Measurements from ENCODE around the gene ZNF217.
"Not testable (repeated sequence)": the region's sequence is repeated elsewhere in the genome, so short reads cannot be mapped to it uniquely, and the experiment has no call there.

The ZNF217 gene

DNA sequence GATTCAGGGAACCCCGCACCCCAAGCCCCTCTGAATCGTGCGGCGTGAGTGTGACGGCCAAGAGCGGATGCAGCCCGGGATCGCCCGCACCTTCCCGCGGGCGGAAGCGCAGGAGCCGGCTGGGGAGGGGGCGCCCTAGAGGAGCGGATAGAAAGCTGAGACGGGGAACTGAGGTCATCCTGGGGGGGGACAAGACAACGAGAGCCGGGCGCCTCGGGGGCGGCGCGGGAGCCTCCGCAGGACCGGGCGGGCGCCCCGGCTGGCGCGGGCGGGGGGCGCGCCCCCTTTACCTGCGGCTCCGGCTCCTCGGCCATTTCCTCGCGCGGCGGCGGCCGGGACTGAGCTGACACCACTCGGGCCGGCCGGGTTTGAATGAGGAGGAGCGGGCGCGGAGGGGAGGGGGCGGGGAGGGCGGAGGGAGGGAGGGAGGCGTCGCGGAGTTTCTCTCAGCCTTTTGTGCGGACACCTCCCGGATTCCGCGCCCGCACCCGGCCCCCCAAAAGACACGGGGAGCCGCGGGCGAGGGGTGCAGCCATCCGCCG lies at the start of gene ZNF217:
ZNF217 (minus strand) TSS at position 374 of the 542 bp plus-strand sequence. CDS start 11,013 bp downstream, outside the sequence.
- not testable (repeated sequence) for H3K36me3 ChIP-seq (ENCODE audit: control insufficient read depth in 1 of 2, insufficient read depth in 2 of 2, low read length in 2 of 2); H3K27me3 ChIP-seq (ENCODE audit: low read depth, low read length); H3K4me1 ChIP-seq (ENCODE audit: control insufficient read depth in 1 of 2, insufficient read depth in 2 of 2, low read length in 2 of 2); H3K9me3 ChIP-seq (ENCODE audit: control insufficient read depth in 1 of 2, low read length in 2 of 2)
- H3K4me3 ChIP-seq (ENCODE audit: low read depth in 1 of 2, low read length in 2 of 2): peak within 1 kb of the TSS; percentile 50 to 68
- H3K27ac ChIP-seq (ENCODE audit: low read length): peak within 1 kb of the TSS; percentile 90

DNA sequence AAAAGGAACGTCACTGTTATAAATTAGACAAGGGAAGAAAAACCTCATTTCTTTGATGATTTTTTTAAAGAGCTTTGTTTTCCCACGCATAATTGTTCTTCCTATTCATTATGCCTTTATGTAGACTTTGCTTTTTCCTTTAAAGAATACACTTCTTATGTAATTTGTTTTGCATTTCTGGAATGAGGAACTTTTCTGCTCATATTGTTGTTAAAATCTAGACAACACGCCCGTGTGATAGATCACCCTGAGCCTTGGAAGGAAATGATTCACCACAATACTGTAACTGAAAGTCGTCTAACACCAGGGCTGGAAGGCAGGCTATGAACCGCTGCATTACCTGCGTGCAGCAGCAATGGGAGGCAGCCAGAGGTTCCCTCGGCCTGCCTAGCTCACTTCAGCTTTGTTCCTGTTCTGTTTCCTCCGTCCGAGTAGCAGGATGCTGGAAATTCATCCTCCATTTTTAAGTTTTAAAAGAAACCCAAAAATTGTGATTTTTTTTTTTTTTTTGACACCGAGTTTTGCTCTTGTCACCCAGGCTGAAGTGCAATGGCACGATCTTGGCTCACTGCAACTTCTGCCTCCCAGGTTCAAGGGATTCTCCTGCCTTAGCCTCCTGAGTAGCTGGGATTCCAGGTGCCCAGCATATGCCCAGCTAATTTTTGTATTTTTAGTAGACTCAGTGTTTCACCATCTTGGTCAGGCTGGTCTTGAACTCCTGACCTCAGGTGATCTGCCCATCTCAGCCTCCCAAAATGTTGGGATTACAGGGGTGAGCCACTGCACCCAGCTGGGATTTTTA lies 49.6 kb upstream of the ZNF217 start:
- H3K36me3 ChIP-seq (ENCODE audit: control insufficient read depth in 1 of 2, insufficient read depth in 2 of 2, low read length in 2 of 2): no peaks in the 10 kb centered on the region
- no peaks in the 10 kb centered on the region for H3K9me3 ChIP-seq (ENCODE audit: control insufficient read depth in 1 of 2, low read length in 2 of 2)
- peak overlapping the region; percentile 72 for H3K27ac ChIP-seq (ENCODE audit: low read length)
- H3K4me1 ChIP-seq (ENCODE audit: control insufficient read depth in 1 of 2, insufficient read depth in 2 of 2, low read length in 2 of 2): peaks cover 0 to 5% of the 10 kb centered on the region in 2 donors
- H3K4me3 ChIP-seq (ENCODE audit: low read depth in 1 of 2, low read length in 2 of 2): peak overlapping the region in 1 of 2 donors; percentile 17
- H3K27me3 ChIP-seq (ENCODE audit: low read depth, low read length): no peaks in the 10 kb centered on the region

- Histone ChIP-seq H3K36me3 (ENCODE audit: control insufficient read depth in 1 of 2, insufficient read depth in 2 of 2, low read length in 2 of 2) (no peaks in the 10 kb centered on the region), H3K4me1 (ENCODE audit: control insufficient read depth in 1 of 2, insufficient read depth in 2 of 2, low read length in 2 of 2) (peaks cover 0 to 5% of the 10 kb centered on the region in 2 donors), H3K27me3 (ENCODE audit: low read depth, low read length) (no peaks in the 10 kb centered on the region), H3K27ac (ENCODE audit: low read length) (peak overlapping the region; percentile 72), H3K9me3 (ENCODE audit: control insufficient read depth in 1 of 2, low read length in 2 of 2) (no peaks in the 10 kb centered on the region), H3K4me3 (ENCODE audit: low read depth in 1 of 2, low read length in 2 of 2) (peak overlapping the region in 1 of 2 donors; percentile 17)
Observed at GRCh38 chr20:53642196-53643030, 48.8 kb upstream of the ZNF217 start.

GRCh38 chr20:53639647-53640440 lies 46.2 kb upstream of the ZNF217 start:
- Histone ChIP-seq H3K27me3 (ENCODE audit: low read depth, low read length) (no peaks in the 10 kb centered on the region), H3K9me3 (ENCODE audit: control insufficient read depth in 1 of 2, low read length in 2 of 2) (no peaks in the 10 kb centered on the region), H3K4me3 (ENCODE audit: low read depth in 1 of 2, low read length in 2 of 2) (no peak overlapping the region), H3K36me3 (ENCODE audit: control insufficient read depth in 1 of 2, insufficient read depth in 2 of 2, low read length in 2 of 2) (no peaks in the 10 kb centered on the region), H3K4me1 (ENCODE audit: control insufficient read depth in 1 of 2, insufficient read depth in 2 of 2, low read length in 2 of 2) (peaks cover 0 to 5% of the 10 kb centered on the region in 2 donors), H3K27ac (ENCODE audit: low read length) (no peak overlapping the region)

DNA sequence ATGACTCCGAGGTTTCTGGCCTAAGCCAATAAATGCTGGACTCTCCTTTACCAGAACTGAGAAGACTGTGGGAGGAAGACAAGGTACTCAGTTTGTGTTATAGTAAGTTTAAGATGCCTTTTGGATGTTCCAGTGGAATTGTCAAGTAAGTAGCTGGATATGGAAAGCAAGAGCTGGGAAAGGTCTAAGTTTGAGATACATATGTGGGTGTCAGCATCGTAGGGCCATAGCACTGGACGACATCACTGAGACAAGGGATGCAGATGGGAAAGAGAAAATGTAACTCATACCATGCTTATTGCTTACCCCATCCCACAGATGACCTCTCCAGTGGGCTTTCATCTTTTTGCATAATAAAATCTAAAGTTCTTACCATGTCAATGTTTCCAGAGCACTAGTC lies 45.5 kb upstream of the ZNF217 start:
- Histone ChIP-seq H3K36me3 (ENCODE audit: control insufficient read depth in 1 of 2, insufficient read depth in 2 of 2, low read length in 2 of 2) (no peaks in the 10 kb centered on the region), H3K27me3 (ENCODE audit: low read depth, low read length) (no peaks in the 10 kb centered on the region)

GRCh38 chr20:53637310-53637709 lies 43.7 kb upstream of the ZNF217 start:
- H3K27ac ChIP-seq (ENCODE audit: low read length); H3K4me1 ChIP-seq (ENCODE audit: control insufficient read depth in 1 of 2, insufficient read depth in 2 of 2, low read length in 2 of 2); H3K36me3 ChIP-seq (ENCODE audit: control insufficient read depth in 1 of 2, insufficient read depth in 2 of 2, low read length in 2 of 2); H3K27me3 ChIP-seq (ENCODE audit: low read depth, low read length); H3K9me3 ChIP-seq (ENCODE audit: control insufficient read depth in 1 of 2, low read length in 2 of 2); H3K4me3 ChIP-seq (ENCODE audit: low read depth in 1 of 2, low read length in 2 of 2): not testable (repeated sequence)

More for the DNA sequence above, 45.5 kb upstream of the ZNF217 start:
- no peak overlapping the region for H3K27ac ChIP-seq (ENCODE audit: low read length)
- no peaks in the 10 kb centered on the region for H3K9me3 ChIP-seq (ENCODE audit: control insufficient read depth in 1 of 2, low read length in 2 of 2)
- peaks cover 0 to 5% of the 10 kb centered on the region in 2 donors for H3K4me1 ChIP-seq (ENCODE audit: control insufficient read depth in 1 of 2, insufficient read depth in 2 of 2, low read length in 2 of 2)
- H3K4me3 ChIP-seq (ENCODE audit: low read depth in 1 of 2, low read length in 2 of 2): no peak overlapping the region

- no peak overlapping the region for H3K27ac ChIP-seq (ENCODE audit: low read length)
- H3K9me3 ChIP-seq (ENCODE audit: control insufficient read depth in 1 of 2, low read length in 2 of 2): no peaks in the 10 kb centered on the region
- H3K4me1 ChIP-seq (ENCODE audit: control insufficient read depth in 1 of 2, insufficient read depth in 2 of 2, low read length in 2 of 2): no peaks in the 10 kb centered on the region
- H3K36me3 ChIP-seq (ENCODE audit: control insufficient read depth in 1 of 2, insufficient read depth in 2 of 2, low read length in 2 of 2): no peaks in the 10 kb centered on the region
- H3K27me3 ChIP-seq (ENCODE audit: low read depth, low read length): no peaks in the 10 kb centered on the region
- H3K4me3 ChIP-seq (ENCODE audit: low read depth in 1 of 2, low read length in 2 of 2): no peak overlapping the region
Observed at GRCh38 chr20:53636540-53637097, 43.0 kb upstream of the ZNF217 start.

DNA sequence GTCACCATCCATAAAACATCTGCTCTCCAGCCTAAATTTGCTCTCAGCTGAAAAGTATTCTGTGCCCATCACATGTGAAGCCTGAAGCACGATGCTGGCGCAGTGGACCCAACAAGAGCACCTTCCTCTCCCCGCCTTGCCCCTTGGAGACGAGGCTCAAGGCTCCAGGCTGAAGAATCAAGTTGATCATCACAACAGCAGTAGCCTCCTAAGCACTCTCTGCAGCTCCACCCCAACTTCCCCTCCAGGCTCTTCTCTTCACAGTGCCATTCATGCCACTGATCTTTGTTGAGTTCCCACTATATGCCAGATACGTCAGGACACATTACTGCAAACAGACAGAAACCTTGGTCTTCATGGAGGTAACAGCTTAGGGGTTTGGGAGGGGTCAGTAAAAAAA lies 41.6 kb upstream of the ZNF217 start:
- Histone ChIP-seq H3K27me3 (ENCODE audit: low read depth, low read length) (no peaks in the 10 kb centered on the region), H3K4me1 (ENCODE audit: control insufficient read depth in 1 of 2, insufficient read depth in 2 of 2, low read length in 2 of 2) (no peaks in the 10 kb centered on the region), H3K4me3 (ENCODE audit: low read depth in 1 of 2, low read length in 2 of 2) (no peak overlapping the region), H3K36me3 (ENCODE audit: control insufficient read depth in 1 of 2, insufficient read depth in 2 of 2, low read length in 2 of 2) (no peaks in the 10 kb centered on the region), H3K9me3 (ENCODE audit: control insufficient read depth in 1 of 2, low read length in 2 of 2) (no peaks in the 10 kb centered on the region), H3K27ac (ENCODE audit: low read length) (no peak overlapping the region)

DNA sequence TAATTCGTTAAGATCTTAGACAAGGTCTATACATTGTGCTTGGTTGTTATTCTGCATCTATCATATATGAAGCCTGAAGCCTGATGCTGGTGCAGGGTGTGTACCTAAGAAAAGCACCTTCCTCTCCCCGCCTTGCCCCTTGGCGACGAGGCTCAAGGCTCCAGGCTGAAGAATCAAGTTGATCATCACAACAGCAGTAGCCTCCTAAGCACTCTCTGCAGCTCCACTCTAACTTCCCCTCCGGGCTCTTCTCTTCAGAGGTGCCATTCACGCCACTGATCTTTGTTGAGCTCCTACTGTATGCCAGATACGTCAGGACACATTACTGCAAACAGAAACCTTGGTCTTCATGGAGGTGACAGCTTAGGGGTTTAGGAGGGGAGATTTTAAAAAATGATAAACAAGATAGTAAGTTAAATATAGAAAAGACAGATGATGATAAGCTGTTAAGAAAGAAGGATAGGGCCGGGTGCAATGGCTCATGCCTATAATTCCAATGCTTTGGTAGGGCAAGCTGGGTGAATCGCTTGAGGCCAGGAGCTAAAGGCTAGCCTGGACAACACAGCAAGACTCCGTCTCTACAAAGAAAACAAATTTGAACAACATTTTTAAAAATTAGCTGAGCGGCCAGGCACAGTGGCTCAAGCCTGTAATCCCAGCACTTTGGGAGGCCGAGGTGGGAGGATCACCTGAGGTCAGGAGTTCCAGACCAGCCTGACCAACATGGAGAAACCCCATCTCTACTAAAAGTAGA lies 38.4 kb upstream of the ZNF217 start:
- H3K4me3 ChIP-seq (ENCODE audit: low read depth in 1 of 2, low read length in 2 of 2): no peak overlapping the region
- no peaks in the 10 kb centered on the region for H3K4me1 ChIP-seq (ENCODE audit: control insufficient read depth in 1 of 2, insufficient read depth in 2 of 2, low read length in 2 of 2)
- H3K36me3 ChIP-seq (ENCODE audit: control insufficient read depth in 1 of 2, insufficient read depth in 2 of 2, low read length in 2 of 2): no peaks in the 10 kb centered on the region
- no peaks in the 10 kb centered on the region for H3K27me3 ChIP-seq (ENCODE audit: low read depth, low read length)
- no peak overlapping the region for H3K27ac ChIP-seq (ENCODE audit: low read length)
- no peaks in the 10 kb centered on the region for H3K9me3 ChIP-seq (ENCODE audit: control insufficient read depth in 1 of 2, low read length in 2 of 2)

DNA sequence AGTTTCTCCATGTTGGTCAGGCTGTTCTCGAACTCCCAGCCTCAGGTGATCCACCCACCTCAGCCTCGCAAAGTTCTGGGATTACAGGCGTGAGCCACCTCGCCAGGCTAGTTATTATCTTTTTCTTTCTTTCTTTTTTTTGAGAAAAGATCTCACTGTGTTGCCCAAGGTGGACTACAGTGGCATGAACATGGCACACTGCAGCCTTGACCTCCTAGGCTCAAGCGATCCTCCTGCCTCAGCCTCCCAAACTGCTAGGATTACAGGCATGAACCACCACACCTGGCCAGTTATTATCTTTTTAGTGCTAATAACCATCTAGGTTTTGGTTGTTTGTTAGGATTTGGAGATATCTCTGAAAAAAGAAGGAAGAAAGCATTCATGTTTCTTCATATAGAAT lies 35.8 kb upstream of the ZNF217 start:
- Histone ChIP-seq H3K4me3 (ENCODE audit: low read depth in 1 of 2, low read length in 2 of 2) (no peak overlapping the region), H3K27ac (ENCODE audit: low read length) (no peak overlapping the region), H3K27me3 (ENCODE audit: low read depth, low read length) (no peaks in the 10 kb centered on the region), H3K9me3 (ENCODE audit: control insufficient read depth in 1 of 2, low read length in 2 of 2) (no peaks in the 10 kb centered on the region), H3K36me3 (ENCODE audit: control insufficient read depth in 1 of 2, insufficient read depth in 2 of 2, low read length in 2 of 2) (no peaks in the 10 kb centered on the region), H3K4me1 (ENCODE audit: control insufficient read depth in 1 of 2, insufficient read depth in 2 of 2, low read length in 2 of 2) (peaks cover 0 to 2% of the 10 kb centered on the region in 2 donors)

All from muscle layer of duodenum (tissue), 2 donors.